Activated gamma-delta T cell treated with anti-CD3 and anti-CD28 coated beads, Interleukin-2, amount 50 U/mL, for 16 hours (primary cell): ENCODE results near the gene PLXNA2.

ENCODE experiments used
- DNase-seq: peaks from one replicate; pipeline ENCODE4 v3.0.0-alpha.2; 2020; ENCODE audit warnings: low read depth

Gene PLXNA2

DNA sequence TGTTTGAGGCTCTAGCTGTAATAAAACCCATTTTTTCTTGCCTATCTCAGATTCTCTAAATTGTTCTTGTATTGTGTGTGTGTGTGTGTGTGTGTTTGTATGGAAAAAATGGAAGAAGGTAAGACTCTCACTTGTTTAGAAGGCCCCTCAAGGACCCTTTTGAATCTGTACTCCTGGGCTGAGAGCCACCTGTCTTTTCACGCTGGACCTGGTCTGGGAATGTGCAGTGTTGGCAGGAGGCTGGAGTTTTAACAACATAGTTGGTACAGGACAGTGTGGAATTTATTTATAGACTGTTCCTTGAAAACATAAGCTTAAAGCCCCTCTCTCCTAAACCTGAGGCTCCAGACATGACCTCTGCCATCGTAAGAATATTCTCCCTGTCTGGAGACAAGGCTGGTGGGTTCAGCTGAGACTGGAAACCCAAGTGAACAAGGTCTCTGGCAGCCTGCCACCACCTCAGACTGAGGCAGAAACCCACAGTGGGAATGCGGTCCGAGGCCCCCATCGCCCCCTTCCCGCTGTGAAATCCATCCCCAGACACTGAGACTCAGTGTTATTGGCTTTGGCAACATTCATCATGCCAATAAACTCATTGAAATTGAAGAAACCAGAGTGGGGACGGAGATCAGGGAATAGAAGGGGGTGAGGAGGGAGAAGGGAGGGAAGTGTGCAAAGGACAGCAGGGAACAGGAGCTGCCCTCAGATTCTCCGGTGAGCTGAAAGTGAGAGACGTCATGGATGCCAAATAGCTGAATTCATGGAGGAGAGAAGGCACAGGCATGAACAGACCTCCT, 24.6 kb upstream of the PLXNA2 start:
- no peak for DNase-seq

DNA sequence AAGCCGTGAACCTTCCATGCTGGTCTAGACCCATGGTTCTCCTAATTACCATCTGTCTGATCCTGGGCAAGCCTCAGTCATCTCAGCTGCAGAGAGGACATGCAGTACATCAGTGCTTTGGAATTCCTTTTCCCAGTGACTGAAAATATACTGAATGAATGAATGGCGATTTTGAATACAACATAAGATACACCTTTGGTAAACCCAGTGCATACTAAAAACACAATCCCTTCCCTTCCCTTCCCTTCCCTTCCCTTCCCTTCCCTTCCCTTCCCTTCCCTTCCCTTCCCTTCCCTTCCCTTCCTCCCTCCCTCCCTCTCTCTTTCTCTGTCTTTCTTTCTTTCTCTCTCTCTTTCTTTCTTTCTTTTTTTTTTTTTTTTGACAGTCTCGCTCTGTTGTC, 21.3 kb upstream of the PLXNA2 start:
- DNase-seq = no peak

DNA sequence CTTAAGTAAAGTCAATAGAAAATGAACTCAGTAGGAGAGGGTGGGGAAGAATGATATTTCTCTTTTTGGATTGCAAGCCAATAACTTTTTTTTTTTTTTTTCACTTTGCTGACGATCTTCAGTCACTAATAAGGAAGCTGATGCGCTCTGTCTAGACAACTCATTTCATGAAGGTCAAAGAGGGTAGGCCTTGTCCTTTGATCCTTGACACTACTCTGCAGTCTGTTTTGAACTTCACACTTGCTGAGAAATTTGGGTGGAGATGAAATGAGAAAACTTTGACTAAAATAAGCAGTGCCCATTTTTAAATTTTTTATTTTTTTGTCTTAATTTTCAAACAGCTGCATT, 20.9 kb upstream of the PLXNA2 start:
- DNase-seq = no peak

DNA sequence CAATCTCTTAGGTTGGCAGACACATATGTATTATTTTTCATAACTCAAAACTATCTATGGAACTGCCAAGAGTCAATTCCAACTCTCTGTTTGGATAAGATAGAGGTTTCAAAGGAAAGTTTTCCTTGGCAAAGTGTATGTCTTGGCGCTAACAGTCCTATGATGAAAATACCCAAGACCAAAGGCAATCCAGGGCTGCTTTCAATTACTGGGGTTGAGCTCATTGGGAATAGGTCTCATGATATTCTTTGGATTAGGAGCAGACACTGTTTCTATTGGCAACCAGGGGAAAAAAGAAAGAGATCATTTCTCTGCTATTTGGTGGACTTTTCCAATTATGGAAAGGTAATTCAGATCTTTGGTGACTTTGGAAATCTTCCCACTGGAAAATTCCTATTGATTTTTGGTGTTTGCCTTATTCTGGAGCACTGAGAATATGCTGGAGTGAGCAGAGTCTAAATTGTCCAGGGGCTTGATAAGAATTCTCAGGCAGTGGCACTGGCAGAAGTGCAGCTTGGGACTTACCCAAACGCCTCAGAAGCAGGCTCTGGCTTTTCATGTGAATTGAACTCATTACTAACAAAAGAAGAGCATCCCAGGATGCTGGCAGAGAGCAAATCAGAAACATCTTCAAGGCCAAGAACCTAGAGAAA, 20.4 kb upstream of the PLXNA2 start:
- no peak for DNase-seq

DNA sequence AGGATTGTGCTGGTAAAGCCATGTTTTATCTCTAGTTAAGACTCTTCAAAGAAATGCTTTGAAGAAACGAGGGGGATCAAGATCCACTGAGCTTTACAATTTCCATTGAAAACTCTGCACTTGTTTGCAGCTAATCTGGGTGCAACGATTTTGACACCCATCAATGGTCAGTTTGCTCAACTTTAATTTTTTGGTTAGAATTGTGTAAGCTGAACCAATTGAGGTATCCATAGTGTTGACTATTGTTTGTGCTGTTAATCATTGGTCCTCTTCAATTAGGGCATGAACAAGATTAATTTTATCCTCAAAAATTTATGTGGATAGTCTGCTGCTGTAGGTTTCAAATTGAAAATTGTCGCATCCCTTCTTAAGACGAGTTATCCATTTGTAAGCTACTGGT, 17.7 kb upstream of the PLXNA2 start:
- DNase-seq = no peak

DNA sequence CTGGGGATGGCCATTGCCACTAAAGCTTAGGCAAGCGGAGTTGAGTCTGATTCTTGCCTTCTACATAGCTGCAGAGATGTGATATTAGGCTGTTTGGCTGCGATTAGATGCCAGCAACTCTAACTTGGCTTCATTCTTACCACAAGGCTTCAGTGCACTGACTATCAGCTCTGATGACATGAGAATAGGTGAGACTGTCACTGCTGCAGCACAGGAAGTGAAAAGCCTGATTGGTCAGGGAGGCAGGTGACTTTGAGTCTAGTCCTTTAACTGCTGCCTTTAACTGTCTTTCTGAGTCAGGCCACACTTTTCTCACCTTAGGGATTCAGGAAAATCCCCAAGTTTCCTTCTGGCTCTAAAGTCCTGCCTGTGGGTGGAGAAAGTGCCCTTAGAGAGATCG, 14.1 kb upstream of the PLXNA2 start:
- DNase-seq = no peak

DNA sequence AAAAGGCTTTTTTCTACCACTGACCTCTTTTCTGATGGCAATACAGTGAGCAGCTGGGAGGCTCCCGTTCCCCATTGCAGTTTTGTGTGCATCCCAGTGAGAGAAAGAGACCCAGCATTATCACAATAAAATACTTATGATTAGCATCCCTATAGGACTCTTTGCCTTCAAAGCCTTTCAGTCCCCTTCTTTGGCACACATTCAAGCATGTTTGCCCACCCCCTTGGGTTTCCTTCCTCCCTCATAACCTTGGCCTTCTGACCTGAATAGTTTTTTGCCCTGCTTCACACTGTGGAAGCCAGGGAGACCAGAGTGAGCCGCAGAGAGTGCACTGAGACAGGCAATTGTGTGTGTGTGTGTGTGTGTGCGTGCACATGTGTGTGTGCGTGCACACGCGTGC, 13.2 kb upstream of the PLXNA2 start:
- no peak for DNase-seq

DNA sequence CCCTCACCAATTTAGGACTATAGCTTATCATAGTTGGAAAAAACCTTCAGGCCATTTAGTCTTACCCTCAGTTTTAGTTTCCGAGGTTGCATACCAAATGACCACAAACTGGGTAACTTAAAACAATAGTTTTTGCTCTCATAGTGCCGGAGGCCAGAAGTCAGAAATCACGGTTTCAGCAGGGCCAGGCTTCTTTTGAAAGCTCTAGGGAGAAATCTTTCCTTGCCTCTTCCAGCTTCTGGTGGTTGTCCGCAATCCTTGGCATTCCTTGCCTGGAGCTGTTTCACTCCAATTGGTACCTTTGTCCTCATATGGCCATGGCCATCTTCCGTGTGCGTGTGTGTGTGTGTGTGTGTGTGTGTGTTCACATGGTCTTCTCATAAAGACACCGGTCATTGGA, 12.4 kb upstream of the PLXNA2 start:
- no peak for DNase-seq

DNA sequence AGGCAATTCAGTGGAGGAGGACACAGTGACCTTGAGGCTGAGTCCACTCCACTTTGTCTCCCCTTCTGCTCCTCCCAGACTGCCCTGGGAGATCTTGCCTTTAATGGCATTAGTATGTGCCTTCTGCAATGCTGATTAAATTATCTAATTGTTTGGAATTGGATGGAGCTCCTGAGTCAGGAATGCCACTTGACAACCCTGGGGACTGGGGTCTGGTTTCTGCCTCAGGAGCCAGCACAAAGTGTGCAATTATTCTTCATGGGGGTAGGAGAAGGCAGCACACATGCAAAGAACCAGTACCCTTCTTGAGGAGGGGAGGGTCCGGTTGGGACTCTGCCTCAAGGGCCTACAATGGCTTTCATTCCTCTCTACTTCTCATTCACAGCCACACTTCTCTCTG, 11.9 kb upstream of the PLXNA2 start:
- no peak for DNase-seq

DNA sequence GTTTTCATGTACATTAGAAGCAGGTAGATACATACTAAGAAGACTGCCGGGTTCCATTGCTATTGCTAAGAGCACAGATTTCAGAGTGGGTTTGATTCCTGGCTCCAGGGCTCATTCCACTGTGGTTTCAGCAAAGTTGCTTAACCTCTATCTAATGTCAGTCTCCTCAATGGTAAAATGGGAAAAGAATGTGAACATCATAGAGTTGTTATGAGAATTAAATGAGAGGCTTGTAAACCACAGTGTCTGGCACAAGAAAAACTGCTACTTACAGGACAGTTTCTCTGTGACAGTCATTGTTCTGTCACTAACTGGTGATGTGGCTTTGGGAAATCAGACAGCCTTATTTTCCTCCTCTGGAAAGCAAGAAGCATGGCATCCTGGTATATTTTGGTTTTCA, 10.7 kb upstream of the PLXNA2 start:
- DNase-seq = no peak

DNA sequence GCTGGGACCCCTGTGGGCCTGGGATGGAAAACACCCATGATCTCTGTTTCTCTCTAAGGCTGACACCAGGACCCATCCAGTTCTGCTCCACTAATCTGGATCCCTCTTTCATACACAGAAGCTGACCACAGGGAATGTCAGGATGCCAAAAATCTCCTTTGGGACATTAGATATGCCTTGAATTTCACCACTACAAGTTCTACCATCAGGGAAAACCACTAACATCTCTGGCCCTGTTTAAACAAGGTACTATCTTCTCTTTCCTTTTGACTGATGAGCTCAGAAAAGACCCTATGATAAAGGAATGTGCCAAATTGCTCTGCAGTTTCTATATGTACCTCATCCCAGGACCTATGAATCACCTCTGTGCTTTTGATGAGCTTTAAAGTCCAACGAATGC, 10.2 kb upstream of the PLXNA2 start:
- DNase-seq = no peak

DNA sequence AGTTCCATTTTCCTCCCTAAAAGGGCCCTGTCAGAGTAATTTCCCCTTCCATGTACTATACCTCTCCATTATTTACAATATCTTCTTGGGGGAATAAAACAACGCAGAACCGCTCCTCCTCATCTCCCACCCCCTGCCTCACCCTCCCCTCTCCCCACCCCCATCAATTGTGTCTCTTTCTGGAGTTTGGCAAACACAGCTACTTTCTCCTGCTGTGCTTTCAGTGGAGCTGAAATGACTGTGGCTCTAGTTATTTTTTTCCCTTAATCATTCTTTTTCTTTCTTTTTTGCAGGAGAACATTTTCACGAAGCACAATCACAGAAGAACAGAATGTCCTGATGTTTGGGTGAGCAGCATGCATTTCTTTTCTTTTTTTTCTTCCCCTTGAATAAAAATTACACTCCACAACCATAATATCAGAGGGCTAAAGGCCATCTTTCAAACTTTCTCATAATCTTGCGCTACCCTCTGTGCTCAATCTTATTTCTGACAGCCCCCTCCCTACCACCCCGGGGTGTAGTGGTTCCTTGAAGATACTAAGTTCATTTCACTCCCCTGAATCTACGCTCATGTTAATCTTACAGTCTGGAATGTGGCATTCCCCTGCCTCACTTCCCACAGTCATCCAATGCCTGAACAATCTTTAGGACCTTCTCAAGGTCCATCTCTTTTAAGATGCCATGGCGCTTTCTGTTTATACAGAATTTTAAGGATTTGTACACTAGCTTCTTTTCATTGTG, 8.8 kb upstream of the PLXNA2 start:
- DNase-seq = no peak

DNA sequence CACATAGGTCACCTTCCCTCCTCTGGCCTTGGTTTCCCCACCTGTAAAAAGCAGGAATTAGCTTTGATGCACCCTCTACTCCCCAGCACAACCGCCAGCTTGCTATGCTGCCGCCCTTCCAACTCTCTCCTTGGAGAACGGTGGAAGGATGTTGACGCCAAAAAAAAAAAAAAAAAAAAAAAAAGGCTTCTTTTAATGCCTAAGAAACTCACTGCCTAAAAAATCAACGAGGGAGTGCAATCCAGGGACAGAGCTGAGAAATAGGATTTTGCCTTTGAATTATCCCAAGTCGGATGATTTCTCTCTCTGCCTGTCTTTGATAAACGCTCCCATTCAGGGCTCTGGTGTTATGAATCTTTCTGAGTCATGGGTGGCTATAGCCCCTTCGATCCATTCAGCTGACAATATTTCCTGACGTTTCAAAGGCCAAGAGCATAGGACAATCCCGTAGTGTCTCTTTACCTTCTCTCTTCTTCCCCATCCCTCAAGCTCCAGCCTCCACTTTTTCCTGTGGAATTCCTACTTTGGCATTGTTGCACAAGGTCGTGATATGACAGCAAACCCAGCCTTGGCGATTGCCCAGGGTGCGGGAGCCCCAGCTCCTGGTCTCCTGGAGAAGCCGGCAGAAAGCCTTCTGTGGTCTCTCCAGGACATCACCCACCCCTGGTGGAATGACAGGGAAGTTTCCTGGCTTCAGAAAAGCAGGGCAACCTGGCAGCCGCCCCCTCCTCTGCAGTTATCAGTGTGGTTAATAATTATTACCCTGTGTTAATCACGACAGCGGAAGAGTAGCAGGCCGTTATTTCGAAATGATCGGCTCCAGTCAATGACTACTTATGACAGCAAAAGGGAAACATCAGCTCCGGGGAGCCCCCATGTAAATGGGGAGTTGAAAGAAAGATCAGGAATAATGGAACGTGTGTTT, 8.0 kb upstream of the PLXNA2 start:
- no peak for DNase-seq

DNA sequence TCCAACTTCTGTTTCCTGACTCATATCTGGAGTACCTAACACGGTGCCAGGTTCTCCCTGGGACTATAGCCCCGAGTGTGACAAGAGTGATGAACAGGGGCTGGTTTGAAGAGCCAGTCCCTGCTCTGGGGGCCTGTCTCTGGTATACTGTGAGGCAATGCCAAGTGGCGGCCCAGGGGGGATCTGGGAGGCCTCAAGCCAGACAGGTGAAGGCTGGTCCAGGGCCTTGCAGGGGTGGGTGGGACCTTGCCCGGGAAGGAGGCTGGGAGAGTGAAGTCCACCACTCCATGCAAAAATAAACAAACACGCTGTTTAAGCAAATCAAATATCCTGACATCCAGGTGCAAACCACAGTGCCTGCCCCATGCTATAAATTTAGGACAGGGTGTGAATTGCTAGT, 6.8 kb upstream of the PLXNA2 start:
- no peak for DNase-seq

DNA sequence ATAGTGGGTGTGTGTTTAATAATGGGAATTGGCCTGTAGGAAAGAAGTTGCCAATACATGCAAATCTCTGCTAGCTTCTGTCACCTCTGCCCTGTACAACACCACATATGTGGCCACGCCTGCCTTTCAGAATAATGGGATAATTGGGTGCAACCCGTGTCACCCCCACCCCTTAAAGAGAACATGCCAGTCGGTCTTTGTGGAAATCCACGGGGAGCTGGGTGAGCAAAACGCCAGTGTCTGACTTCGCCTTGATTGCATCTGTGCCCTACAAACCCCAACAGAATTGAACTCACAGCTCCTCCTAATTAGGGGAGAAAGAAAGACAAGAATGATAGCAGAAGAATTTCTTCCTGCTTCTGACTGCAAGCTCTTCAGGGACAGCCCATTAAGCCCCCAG, 6.4 kb upstream of the PLXNA2 start:
- no peak for DNase-seq

DNA sequence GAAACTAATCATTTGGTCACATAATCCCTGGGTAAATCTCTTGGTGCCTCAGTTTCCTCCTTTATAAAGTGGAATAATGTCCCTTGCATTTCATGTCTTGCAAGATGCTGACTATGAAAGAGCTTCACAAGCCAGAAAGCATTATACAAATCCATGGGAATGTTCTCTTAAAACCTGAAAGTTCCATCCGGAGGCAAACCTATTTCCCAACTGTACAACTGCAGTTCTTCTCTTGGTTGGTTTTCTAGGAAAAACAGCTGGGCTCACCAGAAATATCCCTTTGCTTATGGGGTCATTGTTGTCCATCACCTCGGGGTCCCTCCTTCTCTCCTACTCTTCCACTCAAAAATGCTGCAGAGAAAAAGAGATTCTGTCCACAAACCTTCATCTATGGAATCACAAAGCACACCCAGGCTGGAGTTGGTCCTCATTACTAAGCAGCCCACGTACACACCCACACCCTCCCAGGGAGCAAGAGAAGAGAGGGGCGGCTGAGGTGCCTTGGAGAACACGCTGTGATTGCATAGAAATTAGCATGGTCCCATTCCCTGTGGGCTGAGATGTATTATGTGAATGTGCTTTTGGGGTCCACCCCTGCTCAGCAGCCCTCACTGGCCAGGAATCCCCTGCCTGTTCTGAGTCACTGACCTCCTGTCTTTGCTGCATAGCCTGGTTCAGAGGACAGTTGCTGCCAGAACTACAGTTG, 5.0 kb upstream of the PLXNA2 start:
- no peak for DNase-seq

DNA sequence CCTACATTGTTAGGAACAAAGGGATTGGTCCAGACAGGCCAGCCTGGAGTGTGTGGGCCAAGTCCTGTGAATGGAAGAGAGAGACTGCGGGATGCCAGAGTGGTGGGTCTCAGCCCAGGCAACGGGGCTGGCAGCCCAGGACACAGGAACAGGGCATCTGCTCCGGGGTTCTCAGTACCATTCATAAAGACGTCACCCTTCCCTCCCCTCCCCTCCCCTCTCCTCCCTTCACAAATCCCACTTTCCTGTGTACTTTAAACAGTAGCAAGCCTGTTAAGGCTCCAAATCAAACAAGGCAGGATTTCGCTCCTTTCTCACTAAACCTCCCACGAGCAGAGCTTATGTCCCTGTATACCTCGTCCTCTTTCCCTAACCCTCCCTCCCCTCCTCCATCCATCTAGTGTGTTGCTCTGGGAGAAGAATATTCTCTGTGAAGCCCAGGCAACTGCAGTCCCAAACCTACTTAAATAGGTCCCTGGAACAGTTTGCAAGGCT, 4.2 kb upstream of the PLXNA2 start:
- no peak for DNase-seq

DNA sequence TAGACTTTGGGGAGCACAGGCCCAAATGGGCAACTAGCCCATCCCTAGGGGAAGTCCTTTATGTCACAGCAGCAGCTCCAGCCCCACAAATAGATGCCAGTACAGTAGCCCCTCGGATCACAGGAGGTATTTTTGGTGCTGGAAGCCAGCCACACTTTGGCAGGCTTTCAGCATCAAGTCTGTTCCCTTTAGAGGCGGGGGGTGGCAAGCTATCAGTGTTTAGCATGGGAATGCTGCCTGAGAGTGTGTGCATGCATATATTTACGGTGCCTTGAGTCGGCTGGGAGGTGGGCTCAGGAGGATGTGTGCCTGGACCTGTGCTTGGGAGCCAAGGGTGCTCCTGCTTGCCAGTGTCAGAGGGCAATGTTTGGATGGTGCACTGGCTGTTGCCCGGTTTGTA, 3.5 kb upstream of the PLXNA2 start:
- no peak for DNase-seq

DNA sequence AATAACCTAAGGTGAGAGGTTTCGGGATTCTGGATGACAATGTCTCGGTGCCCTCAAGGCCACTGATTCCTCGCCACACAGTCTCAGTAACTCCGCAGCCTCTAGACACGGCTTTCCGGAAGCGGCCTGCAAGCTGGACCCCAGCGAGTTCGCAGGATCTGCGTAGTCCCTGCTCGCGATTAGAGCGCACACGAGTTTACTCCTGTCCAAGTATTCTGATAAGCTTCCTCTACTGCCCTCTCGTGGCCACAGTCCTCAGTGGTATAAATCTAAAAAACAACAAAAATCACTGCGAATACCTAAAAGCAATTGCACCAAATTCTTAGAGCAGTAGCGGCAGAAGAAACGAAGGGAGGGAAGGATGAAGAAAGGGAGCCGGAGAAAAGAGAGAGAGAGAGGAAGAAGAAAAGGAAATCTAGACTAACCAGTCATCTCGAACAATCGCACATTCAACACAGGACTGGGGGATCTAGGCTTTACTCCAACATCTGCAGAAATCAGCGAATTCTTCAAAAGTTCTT, 1.1 kb upstream of the PLXNA2 start:
- peak; percentile 68 for DNase-seq

DNA sequence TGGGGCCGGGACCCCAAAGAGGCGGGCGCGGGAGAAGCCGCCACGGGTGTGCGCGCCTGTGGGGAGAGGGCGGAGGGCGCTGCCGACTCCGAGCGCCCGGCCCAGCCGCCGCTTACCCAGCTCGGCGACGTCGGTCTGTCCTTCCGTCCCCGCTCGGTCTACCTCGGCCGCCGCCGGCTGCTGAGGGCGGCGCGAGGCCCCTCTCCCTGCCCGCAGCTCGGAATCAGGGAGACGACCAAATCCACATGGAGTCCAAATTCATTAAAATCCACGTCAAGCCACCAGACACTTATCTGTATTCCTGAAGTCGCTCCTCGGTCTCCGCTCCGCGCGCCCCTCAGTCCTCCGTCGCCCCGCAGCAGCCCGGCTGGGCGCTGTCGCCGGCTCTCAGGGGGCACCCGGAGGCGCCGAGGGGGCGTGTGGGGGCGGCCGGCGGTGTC, 637 bp downstream of the PLXNA2 start:
- no peak for DNase-seq

DNA sequence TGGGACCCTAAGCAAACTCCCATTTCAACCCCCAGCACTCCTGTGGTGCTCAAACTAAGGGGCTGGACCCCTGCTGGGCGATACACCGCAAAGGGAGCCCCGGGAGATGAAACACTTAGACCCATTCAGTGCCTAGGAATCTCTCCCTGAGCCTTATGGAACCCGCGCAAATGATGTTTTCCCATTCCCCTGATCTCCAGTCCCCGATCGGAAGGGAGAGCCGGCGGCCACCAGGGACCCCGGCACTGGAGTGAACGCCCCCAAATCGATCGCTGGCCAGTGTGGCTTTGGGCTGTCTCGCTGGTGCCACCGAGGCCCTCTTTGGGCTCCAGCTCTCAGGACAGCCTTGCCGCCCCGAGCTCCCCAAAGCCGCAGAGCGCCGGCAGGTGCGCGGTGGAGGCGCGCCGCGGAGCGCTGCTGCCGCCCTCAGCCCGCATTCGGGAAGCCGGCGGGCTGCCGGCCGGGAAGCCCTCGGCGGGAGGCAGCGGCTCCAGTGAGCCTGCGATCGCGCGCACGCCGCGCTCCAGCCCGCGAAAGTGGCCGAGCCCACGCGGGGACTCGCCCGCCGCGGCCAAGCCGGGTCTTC, 1.1 kb downstream of the PLXNA2 start:
- no peak for DNase-seq
